Measurements from ENCODE around the gene C19orf38.

DNA sequence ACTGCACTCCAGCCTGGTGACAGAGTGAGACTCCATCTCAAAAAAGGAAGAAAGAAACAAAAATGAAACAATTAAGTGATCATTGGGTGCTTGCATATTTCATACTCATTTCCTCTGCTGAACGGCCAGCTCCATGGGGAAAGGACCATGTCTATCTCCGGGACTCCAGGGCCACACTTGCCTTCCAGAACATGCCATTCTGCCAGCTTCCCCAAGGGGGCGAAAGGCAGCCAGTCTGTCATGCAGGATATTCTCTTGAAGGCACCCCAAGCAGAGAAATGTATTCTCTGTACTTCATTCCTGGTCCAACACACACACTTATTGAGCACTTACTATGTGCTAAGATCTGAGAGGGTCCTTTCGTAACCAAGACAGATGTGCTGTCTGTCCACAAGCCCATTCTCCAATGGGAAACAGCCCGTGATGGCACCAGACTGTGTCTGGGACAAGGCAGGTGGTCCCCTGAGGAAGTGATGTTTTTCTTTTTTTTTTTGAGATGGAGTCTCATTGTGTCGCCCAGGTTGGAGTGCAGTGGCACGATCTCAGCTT lies 13.0 kb downstream of the C19orf38 start:
- TF ChIP-seq CHD2 (IDR thresholded peaks at IDR 0.05; ENCODE audit: low read length, partially characterized antibody) (no peak), TEAD4 (IDR thresholded peaks at IDR 0.05; ENCODE audit: borderline replicate concordance, insufficient read depth) (no peak), RAD21 (IDR thresholded peaks at IDR 0.05; ENCODE audit: low read length) (no peak), TAF1 (IDR thresholded peaks at IDR 0.05; ENCODE audit: borderline replicate concordance, low read depth, low read length) (no peak), POLR2AphosphoS5 (IDR thresholded peaks at IDR 0.05; ENCODE audit: low read depth, low read length) (no peak), MEF2A (IDR thresholded peaks at IDR 0.05; ENCODE audit: borderline replicate concordance, low read depth) (no peak), FOXM1 (IDR thresholded peaks at IDR 0.05; ENCODE audit: low read depth) (no peak), EP300 (IDR thresholded peaks at IDR 0.05; ENCODE audit: borderline replicate concordance in 1 of 2, low read depth in 1 of 2, low read length in 1 of 2) (no peak), EZH2phosphoT487 (IDR thresholded peaks at IDR 0.05; ENCODE audit: borderline replicate concordance, low read depth) (no peak)
- TF ChIP-seq, protein P1, sequence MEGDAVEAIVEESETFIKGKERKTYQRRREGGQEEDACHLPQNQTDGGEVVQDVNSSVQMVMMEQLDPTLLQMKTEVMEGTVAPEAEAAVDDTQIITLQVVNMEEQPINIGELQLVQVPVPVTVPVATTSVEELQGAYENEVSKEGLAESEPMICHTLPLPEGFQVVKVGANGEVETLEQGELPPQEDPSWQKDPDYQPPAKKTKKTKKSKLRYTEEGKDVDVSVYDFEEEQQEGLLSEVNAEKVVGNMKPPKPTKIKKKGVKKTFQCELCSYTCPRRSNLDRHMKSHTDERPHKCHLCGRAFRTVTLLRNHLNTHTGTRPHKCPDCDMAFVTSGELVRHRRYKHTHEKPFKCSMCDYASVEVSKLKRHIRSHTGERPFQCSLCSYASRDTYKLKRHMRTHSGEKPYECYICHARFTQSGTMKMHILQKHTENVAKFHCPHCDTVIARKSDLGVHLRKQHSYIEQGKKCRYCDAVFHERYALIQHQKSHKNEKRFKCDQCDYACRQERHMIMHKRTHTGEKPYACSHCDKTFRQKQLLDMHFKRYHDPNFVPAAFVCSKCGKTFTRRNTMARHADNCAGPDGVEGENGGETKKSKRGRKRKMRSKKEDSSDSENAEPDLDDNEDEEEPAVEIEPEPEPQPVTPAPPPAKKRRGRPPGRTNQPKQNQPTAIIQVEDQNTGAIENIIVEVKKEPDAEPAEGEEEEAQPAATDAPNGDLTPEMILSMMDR (IDR thresholded peaks at IDR 0.05) = peak; percentile 54
